HTR-8/SVneo (cell line): Measurements from ENCODE around the gene SLFN11.
"Not testable (repeated sequence)": the region's sequence is repeated elsewhere in the genome, so short reads cannot be mapped to it uniquely, and the experiment has no call there.

Source experiments
- DNase-seq: peaks from one replicate; pipeline ENCODE4 v3.0.0; 2011; ENCODE audit warnings: low spot score, mixed read lengths; ENCODE audit not compliant: insufficient read length
- FAIRE-seq: peaks from 2 replicates; lab custom pipeline; 2011; peaks lifted over from hg19 to GRCh38; lab: Jason Lieb, UNC

SLFN11 gene

DNA sequence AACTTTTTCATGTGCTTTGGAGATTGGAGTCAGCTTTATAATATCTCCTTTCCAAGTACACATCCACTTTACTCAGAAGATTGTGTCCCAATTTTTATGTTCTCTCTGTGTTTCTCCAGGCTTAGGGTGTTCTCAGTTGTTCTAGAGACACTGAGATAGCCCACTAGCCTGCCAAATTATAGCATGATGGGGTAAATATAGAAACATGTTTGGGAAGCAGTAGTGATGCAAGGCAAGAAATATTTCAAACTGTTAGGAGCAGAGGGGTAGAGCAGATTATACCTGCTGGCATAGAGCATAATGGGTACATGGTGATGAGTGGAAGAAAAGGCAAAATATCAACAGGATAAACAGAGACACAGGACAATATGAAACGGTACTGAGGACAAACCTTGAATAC lies 12.4 kb downstream of the SLFN11 start:
- FAIRE-seq (peak; percentile 13), DNase-seq (no peak)

DNA sequence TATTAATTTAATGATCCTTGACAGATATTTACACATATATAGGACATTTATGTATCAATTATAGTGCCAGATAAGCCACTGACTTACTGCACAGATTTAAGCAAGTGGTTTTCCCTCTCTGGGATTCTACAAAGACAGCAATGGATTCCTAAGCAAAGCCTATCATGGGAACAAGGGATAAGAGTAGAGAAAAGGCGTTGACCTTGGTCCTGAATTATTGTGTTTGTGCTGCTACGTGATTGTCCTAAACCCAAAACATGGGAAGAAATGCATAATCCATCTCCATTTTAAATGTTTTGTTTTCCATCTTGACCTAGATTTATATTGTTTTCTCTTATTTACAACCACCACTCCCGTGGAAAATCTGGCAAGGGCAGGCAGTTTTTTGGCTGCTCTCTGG lies 14.0 kb downstream of the SLFN11 start:
- DNase-seq: no peak
- no peak for FAIRE-seq

DNA sequence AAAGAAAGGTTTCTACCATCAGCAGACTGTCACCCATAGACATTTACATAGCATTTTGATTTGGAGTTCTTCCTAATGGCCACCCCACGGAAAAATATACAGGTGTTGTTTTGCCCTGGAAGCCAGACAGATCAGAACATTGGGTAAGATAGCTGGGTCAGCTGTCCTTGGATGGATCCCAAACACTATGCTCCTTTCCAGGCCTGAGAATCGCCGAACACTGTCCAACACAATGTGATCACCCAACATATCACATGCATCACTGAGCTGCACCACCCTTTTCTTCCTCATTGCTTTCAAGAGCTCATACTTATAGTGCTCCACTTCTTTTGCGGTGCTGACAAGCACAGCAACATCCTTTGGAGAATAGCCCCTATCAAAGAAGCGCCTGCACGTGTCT lies 21.1 kb downstream of the SLFN11 start:
- peak; percentile 81 for FAIRE-seq

DNA sequence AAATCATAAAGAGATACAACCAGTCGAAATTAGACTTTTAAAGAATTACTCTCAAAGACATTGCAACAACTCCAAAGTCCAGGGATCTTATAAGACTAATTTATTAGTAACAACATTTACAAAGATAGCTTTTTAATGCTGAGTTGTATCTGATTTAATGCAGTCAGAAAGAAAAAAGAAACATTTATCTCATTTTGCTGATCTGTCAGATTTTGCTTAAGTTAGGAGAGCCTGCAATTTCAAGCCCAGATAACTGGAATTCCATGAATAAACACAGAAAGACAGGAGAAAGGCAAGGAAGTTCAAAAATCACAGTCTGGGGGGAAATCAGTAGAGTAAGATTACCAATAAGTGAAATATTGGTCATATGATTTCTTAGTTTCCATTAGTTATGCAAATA lies 22.9 kb downstream of the SLFN11 start:
- FAIRE-seq (no peak), DNase-seq (no peak)

More for the DNA sequence above, 21.1 kb downstream of the SLFN11 start:
- no peak for DNase-seq

DNA sequence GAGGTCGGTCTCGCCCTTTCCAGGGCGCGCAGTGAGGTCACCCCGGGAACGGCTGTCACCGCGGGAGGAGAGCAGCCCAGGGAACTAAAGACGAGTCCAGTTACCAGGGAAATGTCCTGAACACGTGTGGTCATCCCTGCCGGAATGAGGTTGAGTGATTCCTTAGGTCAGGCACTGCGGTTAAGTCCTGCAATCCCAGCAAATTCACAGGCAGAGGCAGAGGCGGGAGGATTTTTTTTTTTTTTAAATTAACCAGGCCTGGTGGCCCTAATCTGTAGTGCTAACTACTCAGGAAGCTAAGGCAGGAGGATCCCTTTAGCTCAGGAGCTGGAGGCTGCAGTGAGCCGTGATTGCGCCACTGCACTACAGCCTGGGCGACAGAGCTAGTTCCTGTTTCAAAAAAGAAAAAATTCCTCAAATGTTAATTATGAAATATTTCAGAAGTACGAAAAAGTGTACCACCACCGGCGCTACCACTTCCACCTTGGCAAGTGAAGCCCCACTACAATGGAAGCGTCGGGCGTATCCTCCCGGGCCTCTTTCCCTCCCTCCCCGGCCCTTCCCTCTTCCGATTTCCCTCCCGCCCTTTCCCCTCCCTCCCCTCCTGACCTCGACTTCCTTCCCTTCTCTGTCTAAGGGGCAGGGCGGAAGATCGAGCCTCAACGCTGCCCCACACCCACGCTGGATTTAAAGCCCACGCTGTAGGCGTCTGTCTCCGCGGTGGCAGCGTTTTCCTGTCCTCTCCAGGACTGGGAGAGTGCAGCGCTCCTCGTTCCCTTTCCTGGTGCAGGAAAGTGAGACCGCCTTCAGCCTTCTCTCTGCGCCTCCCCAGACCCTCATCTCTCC lies 27.3 kb downstream of the SLFN11 start:
- FAIRE-seq: no peak
- no peak for DNase-seq

DNA sequence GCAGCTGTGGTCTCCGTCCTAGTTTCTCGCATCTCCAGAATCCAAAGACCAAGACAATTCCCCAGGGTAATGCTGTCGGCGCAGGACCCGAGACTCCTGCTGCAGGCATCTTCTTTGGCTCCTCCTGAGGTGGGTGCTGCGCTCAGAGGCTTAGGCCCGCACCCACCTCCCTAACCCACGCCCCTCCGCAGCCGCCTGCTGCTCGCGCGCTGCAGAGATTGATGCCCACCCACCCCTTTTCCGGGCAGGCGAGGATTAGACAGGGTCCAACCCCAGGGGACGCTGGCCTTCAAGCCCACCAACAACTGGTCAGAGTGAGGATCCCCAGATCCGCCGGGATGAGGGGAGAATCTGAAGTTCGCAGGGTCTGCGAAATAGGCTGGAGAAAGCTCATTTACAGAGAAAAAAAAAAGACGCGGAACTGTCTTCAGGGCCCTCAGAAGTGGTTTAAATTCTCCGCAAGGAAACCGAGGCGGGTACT lies 27.9 kb downstream of the SLFN11 start:
- DNase-seq (no peak), FAIRE-seq (no peak)

DNA sequence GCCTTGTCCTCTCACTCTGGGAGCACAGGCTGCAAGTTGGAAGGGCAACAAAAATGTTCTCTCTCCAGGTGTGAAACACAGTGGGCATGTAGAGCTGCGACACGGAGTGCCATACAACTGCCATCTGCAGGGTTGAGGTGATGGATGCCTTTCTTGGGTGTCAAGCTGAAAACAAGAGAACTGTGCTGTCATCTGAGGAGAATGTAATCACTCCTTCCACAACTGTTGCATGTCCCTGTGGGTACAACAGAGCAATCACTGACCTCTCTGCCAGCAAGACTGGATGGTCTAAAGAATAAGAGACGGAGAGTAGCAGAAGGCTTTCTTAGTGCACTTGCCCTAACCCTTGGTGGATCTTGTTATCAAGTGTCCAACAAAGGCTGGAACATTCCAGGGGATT lies 29.2 kb downstream of the SLFN11 start:
- FAIRE-seq: no peak

DNA sequence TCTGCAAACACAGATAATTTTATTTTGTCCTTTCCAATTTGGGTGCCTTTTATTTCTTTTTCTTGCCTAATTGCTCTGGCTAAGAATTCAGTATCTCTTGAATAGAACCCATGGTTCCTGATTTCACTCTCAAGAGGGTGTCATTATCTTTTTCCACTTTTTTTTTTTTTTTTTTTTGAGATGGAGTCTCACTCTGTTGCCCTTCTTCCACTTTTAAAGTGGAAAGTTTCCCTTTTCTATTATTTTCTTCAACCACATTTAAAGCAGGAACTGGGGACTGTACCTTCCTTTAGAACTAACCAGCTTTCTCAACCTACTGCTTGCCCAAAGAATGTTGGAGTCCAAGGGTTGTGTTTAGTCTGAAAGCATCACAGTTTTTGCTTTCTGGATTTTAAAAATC lies 31.1 kb downstream of the SLFN11 start:
- no peak for DNase-seq
- FAIRE-seq: no peak

More for the DNA sequence above, 29.2 kb downstream of the SLFN11 start:
- DNase-seq: no peak

DNA sequence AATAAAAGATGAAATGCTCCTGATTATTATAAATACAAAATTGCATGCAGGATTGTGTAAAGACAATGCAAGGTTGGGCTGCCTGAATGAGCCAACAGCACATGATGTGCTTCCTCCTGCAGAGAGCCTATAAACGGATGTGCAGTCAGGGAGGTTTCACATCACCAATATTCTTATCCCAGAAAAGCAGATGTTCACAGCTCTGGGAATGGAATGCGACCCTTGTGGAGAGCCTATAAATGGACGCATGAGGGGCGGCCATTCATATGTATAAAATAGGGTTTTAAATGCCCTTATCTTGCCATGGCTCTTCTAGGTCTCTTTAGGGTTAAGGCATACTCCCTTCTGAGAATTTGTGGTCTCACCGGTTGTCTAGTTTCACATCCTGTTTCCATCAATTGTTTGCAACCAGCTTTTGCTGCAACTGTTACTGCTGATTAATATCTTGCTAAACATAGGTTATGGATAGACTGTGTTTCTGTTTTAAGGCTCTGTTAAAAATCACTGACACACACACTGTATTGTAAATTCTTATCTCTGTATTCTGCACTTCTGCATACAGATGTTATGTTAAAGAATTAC lies 31.9 kb downstream of the SLFN11 start:
- no peak for DNase-seq

DNA sequence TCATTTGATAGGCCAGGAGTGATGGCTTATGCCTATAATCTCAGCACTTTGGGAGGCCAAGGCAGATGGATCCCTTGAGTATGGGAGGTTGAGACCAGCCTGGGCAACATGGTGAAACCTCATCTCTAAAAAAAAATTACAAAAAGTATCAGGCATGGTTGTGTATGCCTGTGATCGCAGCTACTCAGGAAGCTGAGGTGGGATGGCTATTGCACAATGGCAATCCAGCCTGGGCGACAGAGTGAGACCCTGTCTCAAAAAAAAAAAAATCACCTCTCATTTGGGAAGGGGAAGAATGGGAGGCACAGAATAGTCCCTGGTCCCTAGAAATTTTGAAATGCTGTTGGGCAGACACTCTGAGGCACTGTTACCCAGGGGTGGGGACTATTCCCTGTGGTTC lies 35.2 kb downstream of the SLFN11 start:
- FAIRE-seq: no peak
- no peak for DNase-seq

More for the DNA sequence above, 31.9 kb downstream of the SLFN11 start:
- no peak for FAIRE-seq

DNA sequence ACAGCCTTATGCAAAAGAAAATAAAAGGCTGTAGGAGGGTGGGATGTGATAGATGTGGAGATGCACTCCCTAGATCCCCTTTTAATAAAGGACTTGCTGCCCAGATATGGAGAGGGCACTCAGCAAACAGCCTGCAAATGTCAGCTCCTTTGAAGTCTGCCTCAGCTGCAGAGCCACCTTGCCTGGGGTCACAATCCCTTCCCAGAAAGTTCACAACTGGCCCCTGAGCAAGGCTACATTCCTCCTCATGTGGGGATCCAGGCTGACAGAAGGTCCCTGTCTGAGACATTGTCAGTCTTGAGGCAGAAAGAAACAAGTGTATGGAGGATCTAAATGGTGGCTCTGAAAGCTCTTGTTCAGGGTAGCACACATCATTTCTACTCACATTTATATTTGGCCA lies 36.1 kb downstream of the SLFN11 start:
- DNase-seq (no peak), FAIRE-seq (no peak)

DNA sequence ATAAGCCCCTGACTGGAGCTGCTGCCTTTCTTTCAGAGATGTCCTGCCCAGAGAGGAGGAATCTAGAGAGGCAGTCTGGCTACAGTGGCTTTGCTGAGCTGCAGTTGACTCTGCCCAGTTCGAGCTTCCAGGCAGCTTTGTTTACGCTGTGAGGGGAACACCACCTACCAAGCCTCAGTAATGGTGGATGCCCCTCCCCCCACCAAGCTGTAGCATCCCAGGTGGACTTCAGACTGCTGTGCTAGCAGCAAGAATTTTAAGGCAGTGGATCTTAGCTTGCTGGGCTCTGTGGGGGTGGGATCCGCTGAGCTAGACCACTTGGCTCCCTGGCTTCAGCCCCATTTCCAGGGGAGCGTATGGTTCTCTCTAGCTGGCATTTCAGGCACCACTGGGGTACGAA lies 39.8 kb downstream of the SLFN11 start:
- not testable (repeated sequence) for FAIRE-seq, DNase-seq

DNA sequence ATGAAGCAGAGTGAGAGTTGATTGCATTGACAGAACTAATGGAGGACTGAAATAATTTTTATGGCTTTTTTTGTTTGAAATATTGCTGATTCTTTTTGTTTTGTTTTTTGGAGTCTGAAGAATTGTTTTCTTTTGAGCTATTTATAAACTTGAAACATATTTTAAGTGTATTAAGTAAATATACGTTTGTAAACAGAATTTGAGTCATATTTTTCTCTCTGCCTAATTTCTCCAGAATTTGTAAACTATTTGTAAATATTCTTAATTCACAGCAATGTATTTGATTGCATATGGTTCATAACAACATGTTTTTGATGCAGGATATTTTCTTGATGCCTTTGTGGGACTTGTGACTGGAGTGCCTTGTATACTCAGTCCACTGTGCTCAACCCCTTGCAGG lies 50.7 kb downstream of the SLFN11 start:
- FAIRE-seq: no peak
- no peak for DNase-seq

DNA sequence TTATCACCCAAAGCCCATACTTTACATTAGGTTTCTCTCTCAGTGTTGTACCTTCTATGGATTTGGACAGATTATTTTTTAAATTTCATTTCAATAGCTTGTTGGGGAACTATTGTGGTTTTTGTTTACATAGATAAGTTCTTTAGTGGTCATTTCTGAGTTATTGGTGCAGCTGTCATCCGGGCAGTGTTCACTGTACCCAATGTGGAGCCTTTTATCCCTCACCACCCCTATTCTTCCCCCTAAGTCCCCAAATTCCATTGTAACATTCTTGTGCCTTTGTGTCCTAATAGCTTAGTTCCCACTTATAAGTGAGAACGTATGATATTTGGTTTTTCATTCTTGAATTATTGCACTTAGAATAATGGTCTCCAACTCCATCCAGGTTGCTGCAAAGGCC lies 57.5 kb downstream of the SLFN11 start:
- DNase-seq (no peak), FAIRE-seq (no peak)

DNA sequence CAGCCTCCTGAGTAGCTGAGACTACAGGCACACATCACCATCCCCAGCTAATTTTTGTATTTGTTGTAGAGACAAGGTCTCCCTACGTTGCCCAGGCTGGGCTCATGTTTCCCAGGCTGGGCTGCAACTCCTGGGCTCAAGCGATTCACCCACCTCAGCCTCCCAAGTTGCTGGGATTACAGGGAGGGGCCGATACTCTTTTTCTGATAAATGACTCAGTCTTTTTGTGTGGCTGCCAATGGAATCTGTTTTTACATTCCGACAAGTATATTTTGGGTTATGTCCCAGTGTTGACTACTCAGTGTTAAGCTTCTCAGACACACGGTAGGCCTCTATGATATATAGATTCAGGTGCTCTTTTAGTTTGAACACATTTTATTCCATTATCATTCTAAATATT lies 58.1 kb downstream of the SLFN11 start:
- DNase-seq (peak; percentile 54), FAIRE-seq (no peak)

DNA sequence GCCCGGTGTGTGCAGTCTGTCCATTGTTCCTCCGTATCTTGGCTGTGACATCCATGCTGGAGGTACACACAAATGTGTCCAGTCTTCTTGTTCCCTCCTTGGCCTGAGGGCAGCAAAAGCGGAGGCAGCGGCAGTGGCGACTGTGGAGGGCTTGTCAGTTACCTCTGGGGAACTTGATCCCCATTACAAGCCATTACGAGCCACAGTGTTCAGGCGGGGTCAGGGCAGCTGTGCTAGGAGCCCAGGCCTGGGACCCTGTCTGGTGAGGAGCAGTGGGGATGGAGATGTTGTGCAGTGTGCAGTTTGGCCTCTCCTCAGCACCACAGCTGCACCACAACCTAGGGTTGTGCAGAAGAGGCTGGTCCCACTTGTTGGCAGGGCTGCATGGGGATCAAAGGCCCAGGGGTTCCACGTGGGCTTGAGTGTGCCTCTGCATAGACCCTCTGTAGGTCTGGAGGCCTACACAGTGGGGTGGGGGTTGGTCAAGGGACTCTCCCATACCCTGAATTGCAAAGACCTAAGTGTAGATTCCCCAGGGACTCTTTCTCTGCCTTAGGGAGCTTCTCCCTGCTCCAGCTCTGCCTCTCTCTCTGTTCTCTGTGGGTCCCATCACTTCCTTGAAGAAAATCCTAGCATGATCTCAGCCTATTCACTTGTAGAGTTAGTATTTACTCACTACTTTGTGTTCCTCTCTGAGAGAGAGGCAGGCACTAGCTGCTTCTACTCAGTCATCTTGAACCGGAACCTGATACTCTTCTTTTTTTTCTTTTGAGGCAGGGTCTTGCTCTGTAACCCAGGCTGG lies 58.8 kb downstream of the SLFN11 start:
- FAIRE-seq (no peak), DNase-seq (no peak)

DNA sequence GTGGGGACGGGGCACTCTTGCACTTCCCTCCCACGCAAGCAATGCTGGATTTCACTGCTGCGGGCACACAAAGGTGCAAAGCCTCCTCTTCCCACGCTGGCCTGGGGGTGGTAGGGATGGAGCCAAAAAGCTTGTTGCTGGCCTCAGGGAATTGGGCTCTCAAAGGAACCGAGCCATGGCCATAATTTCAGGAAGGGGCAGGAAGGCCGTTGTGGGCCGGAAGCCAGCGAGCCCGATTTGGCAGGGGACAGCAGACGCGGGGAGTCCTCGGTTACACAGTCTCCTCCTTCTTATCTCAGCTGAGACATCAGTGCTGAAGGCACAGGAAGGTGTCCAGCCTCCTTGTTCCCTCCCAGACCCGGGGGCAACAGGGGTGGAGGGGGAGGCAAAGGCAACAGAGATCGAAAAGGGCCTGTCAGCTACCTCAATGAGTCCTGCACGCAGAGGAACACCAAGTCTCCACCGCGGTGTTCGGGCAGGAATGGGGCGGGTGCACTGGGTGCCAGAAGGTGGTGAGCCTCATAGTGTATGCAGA lies 59.5 kb downstream of the SLFN11 start:
- DNase-seq: no peak

DNA sequence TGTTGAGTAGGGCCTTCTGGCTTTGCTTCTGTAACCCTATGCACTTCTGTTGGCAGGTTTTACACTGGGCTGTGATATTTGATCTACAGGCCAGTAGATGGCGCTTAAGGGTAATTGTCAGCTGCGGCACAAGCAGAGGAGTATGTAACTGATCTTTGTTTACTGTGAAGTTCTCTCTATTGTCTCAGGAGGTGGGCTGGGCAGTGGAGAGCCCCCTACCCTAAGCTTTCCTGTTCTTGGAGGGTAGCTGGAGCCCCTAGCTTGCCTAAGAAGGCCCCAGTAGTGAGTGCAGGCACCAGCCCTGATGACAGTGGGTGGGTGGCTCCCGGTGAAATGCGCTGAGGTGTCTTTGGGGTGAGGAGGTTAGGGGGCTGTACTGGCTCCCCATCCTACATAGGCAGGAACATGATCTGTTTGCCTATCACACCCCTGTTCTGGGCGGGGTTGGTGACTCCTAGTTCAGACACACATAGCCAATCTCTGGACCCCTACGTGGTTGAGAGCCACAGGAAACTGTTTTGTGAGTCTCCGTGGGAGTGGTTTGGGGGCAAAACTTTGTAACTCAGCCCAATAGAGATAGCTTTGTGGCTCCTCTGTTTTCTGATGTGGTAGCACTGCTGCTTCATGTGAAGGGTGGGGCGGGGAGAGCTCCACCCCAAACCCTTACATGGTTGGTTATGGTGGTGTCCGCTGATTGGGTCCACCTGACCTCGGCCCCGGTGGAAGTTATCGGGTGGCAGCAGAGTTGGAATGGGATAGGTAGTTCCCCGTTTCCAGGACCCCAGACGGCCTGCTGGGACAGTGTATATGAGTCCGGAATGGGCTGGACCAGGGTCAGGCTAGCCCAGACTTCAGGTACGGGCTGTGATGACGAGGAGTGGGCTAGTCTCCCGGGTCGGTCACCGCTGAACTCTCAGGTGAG lies 60.4 kb downstream of the SLFN11 start:
- FAIRE-seq (peak; percentile 86), DNase-seq (peak; percentile 55)

More for the DNA sequence above, 59.5 kb downstream of the SLFN11 start:
- FAIRE-seq: no peak

DNA sequence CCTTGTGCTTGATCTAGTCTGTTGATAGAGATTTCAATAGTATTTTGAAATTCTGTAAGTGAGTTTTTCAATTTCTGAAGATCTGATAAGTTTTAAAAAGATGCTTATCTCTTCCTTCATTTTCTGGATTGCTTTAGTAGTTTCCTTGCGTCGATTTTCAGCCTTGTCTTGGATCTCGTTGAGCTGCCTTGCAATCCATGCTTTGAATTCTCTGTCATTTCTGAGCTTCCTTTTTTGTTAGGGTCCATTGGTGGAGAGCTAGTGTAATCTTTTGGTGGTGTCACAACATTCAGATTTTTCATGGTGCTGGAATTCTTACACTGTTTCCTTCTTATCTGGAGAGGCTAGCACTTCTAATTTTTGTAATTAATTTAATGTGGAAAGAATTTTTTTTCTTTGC lies 61.1 kb downstream of the SLFN11 start:
- DNase-seq: no peak
- FAIRE-seq: no peak
